ENCODE data around the gene TTC28.

Gene TTC28

GRCh38 chr22:27935897-27936296 is 743.7 kb downstream of the TTC28 start:
- no peak for DNase-seq

GRCh38 chr22:27934069-27934468 is 745.6 kb downstream of the TTC28 start:
- DNase-seq, result no peak

- no peak for DNase-seq
These were observed 746.3 kb downstream of the TTC28 start for GRCh38 chr22:27933186-27933983.

- DNase-seq, result no peak
These were observed 749.1 kb downstream of the TTC28 start for GRCh38 chr22:27930331-27931060.

Measured in CD4-positive, alpha-beta T cell treated with Interleukin-4 for 4 hours (primary cell).